ENCODE results near the gene TACC2.

TACC2 gene

GRCh38 chr10:122296363-122297120, 307.6 kb downstream of the TACC2 start:
- no peak for TF ChIP-seq CTCF (IDR thresholded peaks at IDR 0.05; ENCODE audit: low read depth, low read length)
- DNase-seq (ENCODE audit: extremely low read depth, low read depth) = no peak

GRCh38 chr10:122297583-122297982, 308.6 kb downstream of the TACC2 start:
- DNase-seq (ENCODE audit: extremely low read depth, low read depth) = no peak
- no peak for TF ChIP-seq CTCF (IDR thresholded peaks at IDR 0.05; ENCODE audit: low read depth, low read length)

- no peak for DNase-seq (ENCODE audit: extremely low read depth, low read depth)
- TF ChIP-seq CTCF (IDR thresholded peaks at IDR 0.05; ENCODE audit: low read depth, low read length) = no peak
These were observed 309.2 kb downstream of the TACC2 start for GRCh38 chr10:122298206-122298597.

GRCh38 chr10:122298598-122299301, 309.8 kb downstream of the TACC2 start:
- TF ChIP-seq CTCF (IDR thresholded peaks at IDR 0.05; ENCODE audit: low read depth, low read length) = peak; percentile 92

GRCh38 chr10:122299423-122300075, 310.6 kb downstream of the TACC2 start:
- TF ChIP-seq CTCF (IDR thresholded peaks at IDR 0.05; ENCODE audit: low read depth, low read length) = no peak
- DNase-seq (ENCODE audit: extremely low read depth, low read depth) = no peak

More at GRCh38 chr10:122298598-122299301, 309.8 kb downstream of the TACC2 start:
- DNase-seq (ENCODE audit: extremely low read depth, low read depth) = peak; percentile 40

- peak; percentile 15 for DNase-seq (ENCODE audit: extremely low read depth, low read depth)
- no peak for TF ChIP-seq CTCF (IDR thresholded peaks at IDR 0.05; ENCODE audit: low read depth, low read length)
These were observed 312.3 kb downstream of the TACC2 start for GRCh38 chr10:122301055-122301810.

Measured in AG09319 (cell line).